OCI-LY3 (cell line): ENCODE data around the gene NLRX1.

Source experiments
- EZH2phosphoT487 ChIP-seq: fragments of 200-600 bp; shearing (Covaris generic); IDR thresholded peaks from 2 replicates; pipeline ENCODE4 v1.6.1; 2018; ENCODE audit warnings: antibody characterized with exemption, mixed run types, low read depth
- TF ChIP-seq, protein P1 (sequence below): fragments of 200-600, 300-600 bp; sonication (generic); IDR thresholded peaks from 2 replicates; pipeline ENCODE4 v1.5.1; 2014; ENCODE audit warnings: antibody characterized with exemption, low read length, low read depth

- TF ChIP-seq, protein P1, sequence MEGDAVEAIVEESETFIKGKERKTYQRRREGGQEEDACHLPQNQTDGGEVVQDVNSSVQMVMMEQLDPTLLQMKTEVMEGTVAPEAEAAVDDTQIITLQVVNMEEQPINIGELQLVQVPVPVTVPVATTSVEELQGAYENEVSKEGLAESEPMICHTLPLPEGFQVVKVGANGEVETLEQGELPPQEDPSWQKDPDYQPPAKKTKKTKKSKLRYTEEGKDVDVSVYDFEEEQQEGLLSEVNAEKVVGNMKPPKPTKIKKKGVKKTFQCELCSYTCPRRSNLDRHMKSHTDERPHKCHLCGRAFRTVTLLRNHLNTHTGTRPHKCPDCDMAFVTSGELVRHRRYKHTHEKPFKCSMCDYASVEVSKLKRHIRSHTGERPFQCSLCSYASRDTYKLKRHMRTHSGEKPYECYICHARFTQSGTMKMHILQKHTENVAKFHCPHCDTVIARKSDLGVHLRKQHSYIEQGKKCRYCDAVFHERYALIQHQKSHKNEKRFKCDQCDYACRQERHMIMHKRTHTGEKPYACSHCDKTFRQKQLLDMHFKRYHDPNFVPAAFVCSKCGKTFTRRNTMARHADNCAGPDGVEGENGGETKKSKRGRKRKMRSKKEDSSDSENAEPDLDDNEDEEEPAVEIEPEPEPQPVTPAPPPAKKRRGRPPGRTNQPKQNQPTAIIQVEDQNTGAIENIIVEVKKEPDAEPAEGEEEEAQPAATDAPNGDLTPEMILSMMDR: no peak
- no peak for TF ChIP-seq EZH2phosphoT487
These were observed 40.7 kb downstream of the NLRX1 start for GRCh38 chr11:119209186-119209585.
